SK-N-SH (cell line): ENCODE measurements around the gene FCHSD2.

Experiments used
- CTCF ChIP-seq: fragments of 200-600 bp; sonication (generic); IDR thresholded peaks from 2 replicates; pipeline ENCODE4 v1.6.1; 2017; ENCODE audit warnings: antibody characterized with exemption, mild to moderate bottlenecking, moderate library complexity
- JUND ChIP-seq: IDR thresholded peaks from 2 replicates; pipeline ENCODE4 v1.4.0; 2012
- RAD21 ChIP-seq: IDR thresholded peaks from 2 replicates; pipeline ENCODE4 v1.6.1; 2012; ENCODE audit warnings: mild to moderate bottlenecking, low read length
- SIN3A ChIP-seq: IDR thresholded peaks from 2 replicates; pipeline ENCODE4 v1.6.1; 2012; ENCODE audit warnings: low read depth, mild to moderate bottlenecking, low read length, moderate library complexity, borderline replicate concordance
- TF ChIP-seq, protein P1 (sequence below): fragments of 150-350 bp; IDR thresholded peaks from 2 replicates; pipeline ENCODE4 v1.6.1; 2017; ENCODE audit warnings: antibody characterized with exemption, low read length, low read depth, borderline replicate concordance

GRCh38 chr11:72860010-72860409, 282.1 kb downstream of the FCHSD2 start:
- TF ChIP-seq JUND (no peak), RAD21 (no peak), CTCF (no peak), SIN3A (no peak)
- TF ChIP-seq, protein P1, sequence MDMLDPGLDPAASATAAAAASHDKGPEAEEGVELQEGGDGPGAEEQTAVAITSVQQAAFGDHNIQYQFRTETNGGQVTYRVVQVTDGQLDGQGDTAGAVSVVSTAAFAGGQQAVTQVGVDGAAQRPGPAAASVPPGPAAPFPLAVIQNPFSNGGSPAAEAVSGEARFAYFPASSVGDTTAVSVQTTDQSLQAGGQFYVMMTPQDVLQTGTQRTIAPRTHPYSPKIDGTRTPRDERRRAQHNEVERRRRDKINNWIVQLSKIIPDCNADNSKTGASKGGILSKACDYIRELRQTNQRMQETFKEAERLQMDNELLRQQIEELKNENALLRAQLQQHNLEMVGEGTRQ, result no peak
